WTC11 (cell line): ENCODE measurements around the gene HMX1. TPM values are rescaled to one million over a fixed set of nuclear protein-coding genes. Genes with fewer than 3 reads are reported as not detected.

Source experiments
- ATAC-seq: fragments of 200-7000 bp; cut with Tn5 transposase; 2 replicates; pipeline ENCODE4 v1.10.0; 2021; ENCODE audit warnings: mild to moderate bottlenecking, moderate library complexity
- CTCF ChIA-PET: fragments of 300-600 bp; sonication (Branson Sonifier 250); formaldehyde crosslinking; loops from one replicate; lab custom pipeline; 2021; ENCODE audit warnings: antibody characterized with exemption; lab: Charles Lee
- POLR2A ChIA-PET: fragments of 350-600 bp; sonication (Branson Sonifier 250); formaldehyde crosslinking; loops from one replicate; lab custom pipeline; 2021; ENCODE audit warnings: antibody characterized with exemption; lab: Charles Lee
- DNase-seq: peaks from one replicate; pipeline ENCODE4 v3.0.0; 2021; ENCODE audit warnings: low spot score
- H3K27ac Mint-ChIP-seq: 2 replicates; pipeline ENCODE4 v1.8.0; 2021; ENCODE audit warnings: mixed read lengths
- H3K27me3 Mint-ChIP-seq: 2 replicates; pipeline ENCODE4 v1.8.0; 2021; ENCODE audit warnings: low read depth, mild to moderate bottlenecking, moderate library complexity, mixed read lengths
- H3K36me3 Mint-ChIP-seq: 2 replicates; pipeline ENCODE4 v1.8.0; 2021; ENCODE audit warnings: mixed read lengths
- H3K4me1 Mint-ChIP-seq: 2 replicates; pipeline ENCODE4 v1.8.0; 2022; ENCODE audit warnings: mixed read lengths
- H3K4me3 Mint-ChIP-seq: 2 replicates; pipeline ENCODE4 v1.8.0; 2021; ENCODE audit warnings: mild to moderate bottlenecking, moderate library complexity, mixed read lengths
- H3K9me3 Mint-ChIP-seq: 2 replicates; pipeline ENCODE4 v1.8.0; 2021; ENCODE audit warnings: mixed read lengths
- FOXJ3 ChIP-seq: sonication (generic); formaldehyde crosslinking; IDR thresholded peaks from 2 replicates; pipeline ENCODE4 v1.9.0; 2021; ENCODE audit warnings: missing genetic modification reagents, mild to moderate bottlenecking, borderline replicate concordance
- FOXK1 ChIP-seq: sonication (generic); formaldehyde crosslinking; IDR thresholded peaks from 2 replicates; pipeline ENCODE4 v1.8.0; 2022; ENCODE audit warnings: mild to moderate bottlenecking, moderate library complexity, missing genetic modification reagents
- KAT7 ChIP-seq: sonication (generic); formaldehyde crosslinking; IDR thresholded peaks from 2 replicates; pipeline ENCODE4 v1.8.1; 2023; ENCODE audit warnings: missing genetic modification reagents, mild to moderate bottlenecking, borderline replicate concordance
- NFYB ChIP-seq: sonication (generic); formaldehyde crosslinking; conservative IDR thresholded peaks from 2 replicates; pipeline ENCODE4 v1.8.0; 2022; ENCODE audit warnings: low read depth, missing genetic modification reagents
- NR1H2 ChIP-seq: sonication (generic); formaldehyde crosslinking; IDR thresholded peaks from 2 replicates; pipeline ENCODE4 v1.9.0; 2021; ENCODE audit warnings: mild to moderate bottlenecking, moderate library complexity, missing genetic modification reagents
- SP1 ChIP-seq: sonication (generic); formaldehyde crosslinking; conservative IDR thresholded peaks from 2 replicates; pipeline ENCODE4 v1.8.1; 2022; ENCODE audit warnings: missing genetic modification reagents
- TEAD4 ChIP-seq: sonication (generic); formaldehyde crosslinking; IDR thresholded peaks from 2 replicates; pipeline ENCODE4 v1.8.0; 2022; ENCODE audit warnings: mild to moderate bottlenecking, missing genetic modification reagents
- ZNF121 ChIP-seq: sonication (generic); formaldehyde crosslinking; IDR thresholded peaks from 2 replicates; pipeline ENCODE4 v1.8.0; 2023; ENCODE audit warnings: missing genetic modification reagents
- ZNF317 ChIP-seq: sonication (generic); formaldehyde crosslinking; IDR thresholded peaks from 2 replicates; pipeline ENCODE4 v1.8.1; 2023; ENCODE audit warnings: low read depth, mild to moderate bottlenecking, moderate library complexity, missing genetic modification reagents, borderline replicate concordance
- total RNA-seq: library from RNA; stranded (reverse); gene quantifications from 3 replicates; pipeline ENCODE4 v1.2.3, GENCODE V29; 2021
- TF ChIP-seq, protein P1 (sequence below): fragments of 200-600 bp; IDR thresholded peaks from 2 replicates; pipeline ENCODE4 v1.8.0; 2022; ENCODE audit warnings: antibody characterized with exemption
- TF ChIP-seq, protein P2 (sequence below): sonication (generic); formaldehyde crosslinking; IDR thresholded peaks from 2 replicates; pipeline ENCODE4 v1.8.1; 2022; ENCODE audit warnings: mild to moderate bottlenecking, missing genetic modification reagents, moderate library complexity, borderline replicate concordance
- TF ChIP-seq, protein P3 (sequence below): sonication (generic); formaldehyde crosslinking; IDR thresholded peaks from 2 replicates; pipeline ENCODE4 v1.8.1; 2022; ENCODE audit warnings: low read depth, mild to moderate bottlenecking, moderate library complexity, missing genetic modification reagents, borderline replicate concordance
- TF ChIP-seq, protein P4 (sequence below): sonication (generic); formaldehyde crosslinking; IDR thresholded peaks from 2 replicates; pipeline ENCODE4 v1.8.1; 2023; ENCODE audit warnings: mild to moderate bottlenecking, moderate library complexity, missing genetic modification reagents
- TF ChIP-seq, protein P5 (sequence below): fragments of 250-450 bp; sonication (Bioruptor Pico); IDR thresholded peaks from 2 replicates; pipeline ENCODE4 v1.8.0; 2021; ENCODE audit warnings: mild to moderate bottlenecking
- TF ChIP-seq, protein P6 (sequence below): sonication (generic); formaldehyde crosslinking; IDR thresholded peaks from 2 replicates; pipeline ENCODE4 v1.8.0; 2023; ENCODE audit warnings: missing genetic modification reagents
- TF ChIP-seq, protein P7 (sequence below): fragments of 250-450 bp; sonication (Bioruptor Pico); IDR thresholded peaks from 2 replicates; pipeline ENCODE4 v1.9.0; 2021; ENCODE audit warnings: mild to moderate bottlenecking, borderline replicate concordance

Gene HMX1
- total RNA-seq, 1 experiment from 2014 or later: 10.0 TPM

DNA sequence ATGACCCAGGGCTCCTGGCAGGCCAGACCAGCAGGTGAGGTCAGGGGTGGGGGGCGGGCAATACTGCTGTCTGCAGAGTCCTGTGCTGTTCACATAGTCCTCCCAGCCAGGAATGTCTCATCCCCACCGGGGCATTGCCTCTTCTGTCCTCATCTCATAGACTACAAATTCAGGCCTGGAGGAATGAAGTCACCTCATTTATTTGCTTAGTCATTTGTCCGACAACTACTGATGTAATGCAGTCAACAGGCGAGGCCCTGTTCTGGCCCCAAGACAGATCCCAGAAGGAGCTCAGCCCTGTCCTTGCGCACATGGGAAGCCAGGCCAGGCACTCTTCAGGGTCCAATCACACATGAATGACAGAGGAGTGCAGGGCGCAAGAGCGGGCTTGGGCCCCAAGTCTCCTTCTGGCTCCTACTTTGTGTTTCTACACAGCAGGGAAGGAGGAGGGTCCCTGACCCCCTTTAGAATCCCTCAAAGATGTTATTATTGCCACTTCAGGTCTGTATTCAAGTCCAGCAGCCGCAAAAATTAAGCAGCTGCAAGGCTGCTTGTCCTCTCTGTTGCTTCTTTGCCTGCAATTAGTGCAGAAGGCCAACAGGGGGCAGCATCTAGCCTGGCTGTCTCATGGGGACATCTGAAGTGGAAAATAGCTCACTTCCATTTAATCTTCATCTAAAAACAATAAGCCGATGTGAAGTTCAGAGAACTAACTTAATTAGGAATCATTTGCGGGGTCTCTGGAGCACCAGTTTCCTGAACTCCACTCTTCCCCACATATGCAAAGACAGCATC lies 15.2 kb upstream of the HMX1 start:
- Mint-ChIP-seq H3K9me3 (peaks cover 7% of the 10 kb centered on the region; the same call in 1 of the 2 replicates), H3K4me1 (peaks cover 19% of the 10 kb centered on the region), H3K36me3 (no peaks in the 10 kb centered on the region), H3K27ac (no peak overlapping the region), H3K4me3 (no peak overlapping the region), H3K27me3 (peaks cover 97% of the 10 kb centered on the region)
- no peak for ATAC-seq
- TF ChIP-seq, protein P1, sequence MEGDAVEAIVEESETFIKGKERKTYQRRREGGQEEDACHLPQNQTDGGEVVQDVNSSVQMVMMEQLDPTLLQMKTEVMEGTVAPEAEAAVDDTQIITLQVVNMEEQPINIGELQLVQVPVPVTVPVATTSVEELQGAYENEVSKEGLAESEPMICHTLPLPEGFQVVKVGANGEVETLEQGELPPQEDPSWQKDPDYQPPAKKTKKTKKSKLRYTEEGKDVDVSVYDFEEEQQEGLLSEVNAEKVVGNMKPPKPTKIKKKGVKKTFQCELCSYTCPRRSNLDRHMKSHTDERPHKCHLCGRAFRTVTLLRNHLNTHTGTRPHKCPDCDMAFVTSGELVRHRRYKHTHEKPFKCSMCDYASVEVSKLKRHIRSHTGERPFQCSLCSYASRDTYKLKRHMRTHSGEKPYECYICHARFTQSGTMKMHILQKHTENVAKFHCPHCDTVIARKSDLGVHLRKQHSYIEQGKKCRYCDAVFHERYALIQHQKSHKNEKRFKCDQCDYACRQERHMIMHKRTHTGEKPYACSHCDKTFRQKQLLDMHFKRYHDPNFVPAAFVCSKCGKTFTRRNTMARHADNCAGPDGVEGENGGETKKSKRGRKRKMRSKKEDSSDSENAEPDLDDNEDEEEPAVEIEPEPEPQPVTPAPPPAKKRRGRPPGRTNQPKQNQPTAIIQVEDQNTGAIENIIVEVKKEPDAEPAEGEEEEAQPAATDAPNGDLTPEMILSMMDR: peak; percentile 60
- TF ChIP-seq, protein P2, sequence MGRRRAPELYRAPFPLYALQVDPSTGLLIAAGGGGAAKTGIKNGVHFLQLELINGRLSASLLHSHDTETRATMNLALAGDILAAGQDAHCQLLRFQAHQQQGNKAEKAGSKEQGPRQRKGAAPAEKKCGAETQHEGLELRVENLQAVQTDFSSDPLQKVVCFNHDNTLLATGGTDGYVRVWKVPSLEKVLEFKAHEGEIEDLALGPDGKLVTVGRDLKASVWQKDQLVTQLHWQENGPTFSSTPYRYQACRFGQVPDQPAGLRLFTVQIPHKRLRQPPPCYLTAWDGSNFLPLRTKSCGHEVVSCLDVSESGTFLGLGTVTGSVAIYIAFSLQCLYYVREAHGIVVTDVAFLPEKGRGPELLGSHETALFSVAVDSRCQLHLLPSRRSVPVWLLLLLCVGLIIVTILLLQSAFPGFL (CRISPR knock-in tag): no peak
- ChIA-PET CTCF (interaction anchor here (0.5 to 4.1 kb wide), 21 partner anchors 8 to 1390 kb away, joined by 3 to 27 read pairs (median 5); partner anchors contain the start of genes CPZ and HMX1), POLR2A (no interaction called here)
- no peak for DNase-seq

DNA sequence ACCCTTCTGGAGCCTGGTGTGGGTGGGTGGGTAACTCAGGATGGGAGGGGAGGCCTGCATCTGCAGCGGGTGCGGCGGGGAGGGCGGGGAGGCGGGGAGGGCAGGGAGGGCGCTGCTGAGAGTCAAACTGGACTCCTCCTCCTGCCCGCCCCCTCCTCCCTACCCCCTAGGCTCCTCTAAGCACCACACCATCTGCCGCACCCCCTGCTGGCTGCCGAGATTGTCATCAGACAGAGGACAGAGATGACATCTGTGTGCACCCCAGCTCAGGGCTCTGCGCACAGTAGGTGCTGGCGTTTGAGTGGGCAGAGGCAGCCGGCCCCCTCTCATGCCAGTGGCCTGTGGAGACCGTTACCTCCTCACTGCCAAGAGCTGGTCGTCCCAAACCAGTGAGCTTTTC lies 10.6 kb upstream of the HMX1 start:
- no peaks in the 10 kb centered on the region for H3K36me3 Mint-ChIP-seq

DNA sequence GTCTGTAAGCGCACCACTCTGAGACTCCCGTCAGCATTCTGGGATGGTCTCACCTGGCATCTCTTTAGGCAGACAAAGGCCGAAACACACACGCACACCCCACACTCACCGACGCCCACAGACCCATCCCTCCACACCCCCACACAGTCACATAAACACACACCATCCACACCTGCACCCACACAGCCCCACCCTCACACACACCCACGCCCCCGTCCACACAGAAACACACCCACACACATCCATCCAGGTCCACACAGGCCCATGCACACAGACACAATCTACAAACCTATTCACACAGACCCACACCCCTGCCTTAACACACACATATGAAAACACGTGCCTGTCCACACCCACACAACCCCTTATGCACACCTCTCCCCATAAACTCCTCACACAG lies 9.2 kb upstream of the HMX1 start:
- Mint-ChIP-seq H3K4me3 (no peak overlapping the region), H3K9me3 (no peaks in the 10 kb centered on the region), H3K4me1 (peaks cover 22% of the 10 kb centered on the region), H3K27ac (no peak overlapping the region), H3K27me3 (peaks cover 97% of the 10 kb centered on the region), H3K36me3 (no peaks in the 10 kb centered on the region)
- CTCF ChIA-PET: no interaction called here
- ATAC-seq (no peak), DNase-seq (no peak)
- POLR2A ChIA-PET: no interaction called here
- no peak for TF ChIP-seq FOXK1 (CRISPR knock-in tag)
- no peak for TF ChIP-seq NR1H2 (CRISPR knock-in tag)
- TF ChIP-seq KAT7: no peak
- TF ChIP-seq ZNF121 (CRISPR knock-in tag): no peak
- TF ChIP-seq TEAD4 (CRISPR knock-in tag): no peak
- TF ChIP-seq, protein P3, sequence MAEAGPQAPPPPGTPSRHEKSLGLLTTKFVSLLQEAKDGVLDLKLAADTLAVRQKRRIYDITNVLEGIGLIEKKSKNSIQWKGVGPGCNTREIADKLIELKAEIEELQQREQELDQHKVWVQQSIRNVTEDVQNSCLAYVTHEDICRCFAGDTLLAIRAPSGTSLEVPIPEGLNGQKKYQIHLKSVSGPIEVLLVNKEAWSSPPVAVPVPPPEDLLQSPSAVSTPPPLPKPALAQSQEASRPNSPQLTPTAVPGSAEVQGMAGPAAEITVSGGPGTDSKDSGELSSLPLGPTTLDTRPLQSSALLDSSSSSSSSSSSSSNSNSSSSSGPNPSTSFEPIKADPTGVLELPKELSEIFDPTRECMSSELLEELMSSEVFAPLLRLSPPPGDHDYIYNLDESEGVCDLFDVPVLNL (CRISPR knock-in tag): no peak
- TF ChIP-seq NFYB (CRISPR knock-in tag): no peak
- TF ChIP-seq, protein P4, sequence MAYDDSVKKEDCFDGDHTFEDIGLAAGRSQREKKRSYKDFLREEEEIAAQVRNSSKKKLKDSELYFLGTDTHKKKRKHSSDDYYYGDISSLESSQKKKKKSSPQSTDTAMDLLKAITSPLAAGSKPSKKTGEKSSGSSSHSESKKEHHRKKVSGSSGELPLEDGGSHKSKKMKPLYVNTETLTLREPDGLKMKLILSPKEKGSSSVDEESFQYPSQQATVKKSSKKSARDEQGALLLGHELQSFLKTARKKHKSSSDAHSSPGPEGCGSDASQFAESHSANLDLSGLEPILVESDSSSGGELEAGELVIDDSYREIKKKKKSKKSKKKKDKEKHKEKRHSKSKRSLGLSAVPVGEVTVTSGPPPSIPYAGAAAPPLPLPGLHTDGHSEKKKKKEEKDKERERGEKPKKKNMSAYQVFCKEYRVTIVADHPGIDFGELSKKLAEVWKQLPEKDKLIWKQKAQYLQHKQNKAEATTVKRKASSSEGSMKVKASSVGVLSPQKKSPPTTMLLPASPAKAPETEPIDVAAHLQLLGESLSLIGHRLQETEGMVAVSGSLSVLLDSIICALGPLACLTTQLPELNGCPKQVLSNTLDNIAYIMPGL: no peak
- TF ChIP-seq, protein P5, sequence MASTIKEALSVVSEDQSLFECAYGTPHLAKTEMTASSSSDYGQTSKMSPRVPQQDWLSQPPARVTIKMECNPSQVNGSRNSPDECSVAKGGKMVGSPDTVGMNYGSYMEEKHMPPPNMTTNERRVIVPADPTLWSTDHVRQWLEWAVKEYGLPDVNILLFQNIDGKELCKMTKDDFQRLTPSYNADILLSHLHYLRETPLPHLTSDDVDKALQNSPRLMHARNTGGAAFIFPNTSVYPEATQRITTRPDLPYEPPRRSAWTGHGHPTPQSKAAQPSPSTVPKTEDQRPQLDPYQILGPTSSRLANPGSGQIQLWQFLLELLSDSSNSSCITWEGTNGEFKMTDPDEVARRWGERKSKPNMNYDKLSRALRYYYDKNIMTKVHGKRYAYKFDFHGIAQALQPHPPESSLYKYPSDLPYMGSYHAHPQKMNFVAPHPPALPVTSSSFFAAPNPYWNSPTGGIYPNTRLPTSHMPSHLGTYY: no peak
- TF ChIP-seq, protein P6, sequence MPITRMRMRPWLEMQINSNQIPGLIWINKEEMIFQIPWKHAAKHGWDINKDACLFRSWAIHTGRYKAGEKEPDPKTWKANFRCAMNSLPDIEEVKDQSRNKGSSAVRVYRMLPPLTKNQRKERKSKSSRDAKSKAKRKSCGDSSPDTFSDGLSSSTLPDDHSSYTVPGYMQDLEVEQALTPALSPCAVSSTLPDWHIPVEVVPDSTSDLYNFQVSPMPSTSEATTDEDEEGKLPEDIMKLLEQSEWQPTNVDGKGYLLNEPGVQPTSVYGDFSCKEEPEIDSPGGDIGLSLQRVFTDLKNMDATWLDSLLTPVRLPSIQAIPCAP (CRISPR knock-in tag): no peak
- no peak for TF ChIP-seq ZNF317 (CRISPR knock-in tag)

More for the DNA sequence above, 10.6 kb upstream of the HMX1 start:
- POLR2A ChIA-PET: no interaction called here
- ATAC-seq (no peak), DNase-seq (no peak)
- Mint-ChIP-seq H3K27me3 (peaks cover 97% of the 10 kb centered on the region), H3K27ac (no peak overlapping the region), H3K4me3 (no peak overlapping the region)
- TF ChIP-seq FOXJ3 (CRISPR knock-in tag): no peak
- TF ChIP-seq, protein P7, sequence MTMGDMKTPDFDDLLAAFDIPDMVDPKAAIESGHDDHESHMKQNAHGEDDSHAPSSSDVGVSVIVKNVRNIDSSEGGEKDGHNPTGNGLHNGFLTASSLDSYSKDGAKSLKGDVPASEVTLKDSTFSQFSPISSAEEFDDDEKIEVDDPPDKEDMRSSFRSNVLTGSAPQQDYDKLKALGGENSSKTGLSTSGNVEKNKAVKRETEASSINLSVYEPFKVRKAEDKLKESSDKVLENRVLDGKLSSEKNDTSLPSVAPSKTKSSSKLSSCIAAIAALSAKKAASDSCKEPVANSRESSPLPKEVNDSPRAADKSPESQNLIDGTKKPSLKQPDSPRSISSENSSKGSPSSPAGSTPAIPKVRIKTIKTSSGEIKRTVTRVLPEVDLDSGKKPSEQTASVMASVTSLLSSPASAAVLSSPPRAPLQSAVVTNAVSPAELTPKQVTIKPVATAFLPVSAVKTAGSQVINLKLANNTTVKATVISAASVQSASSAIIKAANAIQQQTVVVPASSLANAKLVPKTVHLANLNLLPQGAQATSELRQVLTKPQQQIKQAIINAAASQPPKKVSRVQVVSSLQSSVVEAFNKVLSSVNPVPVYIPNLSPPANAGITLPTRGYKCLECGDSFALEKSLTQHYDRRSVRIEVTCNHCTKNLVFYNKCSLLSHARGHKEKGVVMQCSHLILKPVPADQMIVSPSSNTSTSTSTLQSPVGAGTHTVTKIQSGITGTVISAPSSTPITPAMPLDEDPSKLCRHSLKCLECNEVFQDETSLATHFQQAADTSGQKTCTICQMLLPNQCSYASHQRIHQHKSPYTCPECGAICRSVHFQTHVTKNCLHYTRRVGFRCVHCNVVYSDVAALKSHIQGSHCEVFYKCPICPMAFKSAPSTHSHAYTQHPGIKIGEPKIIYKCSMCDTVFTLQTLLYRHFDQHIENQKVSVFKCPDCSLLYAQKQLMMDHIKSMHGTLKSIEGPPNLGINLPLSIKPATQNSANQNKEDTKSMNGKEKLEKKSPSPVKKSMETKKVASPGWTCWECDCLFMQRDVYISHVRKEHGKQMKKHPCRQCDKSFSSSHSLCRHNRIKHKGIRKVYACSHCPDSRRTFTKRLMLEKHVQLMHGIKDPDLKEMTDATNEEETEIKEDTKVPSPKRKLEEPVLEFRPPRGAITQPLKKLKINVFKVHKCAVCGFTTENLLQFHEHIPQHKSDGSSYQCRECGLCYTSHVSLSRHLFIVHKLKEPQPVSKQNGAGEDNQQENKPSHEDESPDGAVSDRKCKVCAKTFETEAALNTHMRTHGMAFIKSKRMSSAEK (CRISPR knock-in tag): no peak
- TF ChIP-seq SP1: no peak
- TF ChIP-seq, all 79 proteins: peak for 0
- H3K4me1 Mint-ChIP-seq: peaks cover 14% of the 10 kb centered on the region
- CTCF ChIA-PET: interaction anchor here (0.6 kb wide), 1 partner anchor 92 kb away, joined by 4 read pairs; no protein-coding TSS in a partner anchor
- peaks cover 7% of the 10 kb centered on the region; the same call in 1 of the 2 replicates for H3K9me3 Mint-ChIP-seq
